ENCODE results near the gene TPST1. TPM values are rescaled to one million over a fixed set of nuclear protein-coding genes. Genes with fewer than 3 reads are reported as not detected.
"Not testable (repeated sequence)": the region's sequence is repeated elsewhere in the genome, so short reads cannot be mapped to it uniquely, and the experiment has no call there.

TPST1 gene
- total RNA-seq, 1 donor from 2014 or later: 16.7 TPM

- DNase-seq (ENCODE audit: low read depth): no peak
- no peak for TF ChIP-seq CTCF (conservative IDR thresholded peaks at IDR 0.05; ENCODE audit: low read depth, low read length)
- H3K4me3 ChIP-seq (ENCODE audit: low read depth, low read length): no peak overlapping the region
Observed at GRCh38 chr7:66376264-66376945, 171.3 kb downstream of the TPST1 start.

GRCh38 chr7:66377045-66377444 is 171.9 kb downstream of the TPST1 start:
- DNase-seq (ENCODE audit: low read depth): no peak
- no peak overlapping the region for H3K4me3 ChIP-seq (ENCODE audit: low read depth, low read length)
- TF ChIP-seq CTCF (conservative IDR thresholded peaks at IDR 0.05; ENCODE audit: low read depth, low read length): no peak

- DNase-seq (ENCODE audit: low read depth): no peak
- TF ChIP-seq CTCF (conservative IDR thresholded peaks at IDR 0.05; ENCODE audit: low read depth, low read length): no peak
- H3K4me3 ChIP-seq (ENCODE audit: low read depth, low read length): no peak overlapping the region
Observed at GRCh38 chr7:66377714-66378113, 172.6 kb downstream of the TPST1 start.

- no peak overlapping the region for H3K4me3 ChIP-seq (ENCODE audit: low read depth, low read length)
- no peak for DNase-seq (ENCODE audit: low read depth)
- no peak for TF ChIP-seq CTCF (conservative IDR thresholded peaks at IDR 0.05; ENCODE audit: low read depth, low read length)
Observed at GRCh38 chr7:66379542-66380160, 174.5 kb downstream of the TPST1 start.

- no peak for TF ChIP-seq CTCF (conservative IDR thresholded peaks at IDR 0.05; ENCODE audit: low read depth, low read length)
- DNase-seq (ENCODE audit: low read depth): peak; percentile 15
- no peak overlapping the region for H3K4me3 ChIP-seq (ENCODE audit: low read depth, low read length)
Observed at GRCh38 chr7:66380272-66380888, 175.2 kb downstream of the TPST1 start.

GRCh38 chr7:66382182-66382923 is 177.2 kb downstream of the TPST1 start:
- H3K4me3 ChIP-seq (ENCODE audit: low read depth, low read length); DNase-seq (ENCODE audit: low read depth): not testable (repeated sequence)

- not testable (repeated sequence) for DNase-seq (ENCODE audit: low read depth); H3K4me3 ChIP-seq (ENCODE audit: low read depth, low read length)
Observed at GRCh38 chr7:66385191-66385905, 180.2 kb downstream of the TPST1 start.

GRCh38 chr7:66395128-66395571 is 190.0 kb downstream of the TPST1 start:
- H3K4me3 ChIP-seq (ENCODE audit: low read depth, low read length); DNase-seq (ENCODE audit: low read depth): not testable (repeated sequence)

GRCh38 chr7:66396052-66396451 is 190.9 kb downstream of the TPST1 start:
- not testable (repeated sequence) for DNase-seq (ENCODE audit: low read depth); H3K4me3 ChIP-seq (ENCODE audit: low read depth, low read length)

- H3K4me3 ChIP-seq (ENCODE audit: low read depth, low read length); DNase-seq (ENCODE audit: low read depth): not testable (repeated sequence)
Observed at GRCh38 chr7:66398841-66399240, 193.7 kb downstream of the TPST1 start.
